Esophagus muscularis mucosa (tissue), 4 donors: ENCODE data around the gene MERTK.

ENCODE experiments used
- CTCF ChIP-seq, 3 experiments: fragments of 200-600 bp in 2 of 3; fragments of 450-650 bp in 1 of 3; sonication (generic) in 2 of 3; IDR thresholded peaks; one replicate each; pipeline ENCODE4 v1.5.1; 2017 to 2019; ENCODE audit warnings: antibody characterized with exemption in 3 of 3, mild to moderate bottlenecking in 2 of 3, moderate library complexity in 1 of 3
- EP300 ChIP-seq: sonication (generic); formaldehyde crosslinking; IDR thresholded peaks from one replicate; pipeline ENCODE4 v1.6.1; 2017; ENCODE audit warnings: antibody characterized with exemption
- POLR2A ChIP-seq: fragments of 450-650 bp; IDR thresholded peaks from one replicate; pipeline ENCODE4 v1.6.1; 2017; ENCODE audit warnings: antibody characterized with exemption, moderate library complexity, mild to moderate bottlenecking, low read depth
- POLR2AphosphoS5 ChIP-seq, 2 donors: sonication (generic); formaldehyde crosslinking; IDR thresholded peaks; one replicate each; pipeline ENCODE4 v1.6.1; 2017; ENCODE audit warnings: antibody characterized with exemption in 2 of 2

- TF ChIP-seq CTCF (IDR thresholded peaks at IDR 0.05) (no peak), POLR2A (no peak), EP300 (no peak), POLR2AphosphoS5 (IDR thresholded peaks at IDR 0.05) (no peak)
Observed at GRCh38 chr2:111961663-111962062, 63.3 kb downstream of the MERTK start.
